Measurements from ENCODE around the gene EPG5.
A peak's percentile ranks its signal among the peaks of the same experiment; 100 is the strongest.
"Not testable (repeated sequence)": the region's sequence is repeated elsewhere in the genome, so short reads cannot be mapped to it uniquely, and the experiment has no call there.

The EPG5 gene

GRCh38 chr18:45976566-45976965 is 9.4 kb upstream of the EPG5 start:
- Histone ChIP-seq H3K27me3 (replicated peaks; ENCODE audit: control insufficient read depth, insufficient read depth, low read length) (no peaks in the 10 kb centered on the region; the same call in 1 of the 2 replicates), H3K36me3 (ENCODE audit: control insufficient read depth, insufficient read depth, low read length) (no peaks in the 10 kb centered on the region), H3K4me3 (replicated peaks; ENCODE audit: low read depth, low read length) (no peak overlapping the region)
- DNase-seq (ENCODE audit: extremely low read depth, insufficient read length): no peak
- TF ChIP-seq CTCF (IDR thresholded peaks at IDR 0.05; ENCODE audit: insufficient read depth, low read length, poor library complexity, severe bottlenecking): no peak

GRCh38 chr18:45974088-45974536 is 7.0 kb upstream of the EPG5 start:
- DNase-seq (ENCODE audit: extremely low read depth, insufficient read length): no peak
- Histone ChIP-seq H3K4me3 (replicated peaks; ENCODE audit: low read depth, low read length) (no peak overlapping the region), H3K27me3 (replicated peaks; ENCODE audit: control insufficient read depth, insufficient read depth, low read length) (no peaks in the 10 kb centered on the region; the same call in 1 of the 2 replicates), H3K36me3 (ENCODE audit: control insufficient read depth, insufficient read depth, low read length) (no peaks in the 10 kb centered on the region)
- TF ChIP-seq CTCF (IDR thresholded peaks at IDR 0.05; ENCODE audit: insufficient read depth, low read length, poor library complexity, severe bottlenecking): peak; percentile 62

DNA sequence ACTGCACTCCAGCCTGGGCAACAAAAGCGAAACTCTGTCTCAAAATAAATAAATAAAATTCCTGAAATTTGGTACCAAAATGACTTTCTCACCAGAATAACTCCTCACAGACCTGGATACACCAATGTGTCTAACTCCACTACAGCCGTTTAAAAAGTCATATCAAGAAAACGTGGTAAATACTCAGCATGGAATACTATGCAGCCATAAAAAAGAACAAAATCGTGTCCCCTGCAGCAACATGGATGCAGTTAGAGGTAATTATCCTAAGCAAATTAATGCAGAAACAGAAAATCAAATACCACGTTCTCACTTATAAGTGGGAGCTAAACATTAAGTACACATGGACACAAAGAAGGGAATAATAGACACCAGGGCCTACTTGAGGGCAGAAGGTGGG is 2.2 kb downstream of the EPG5 start:
- not testable (repeated sequence) for H3K36me3 ChIP-seq (ENCODE audit: control insufficient read depth, insufficient read depth, low read length); H3K4me3 ChIP-seq (replicated peaks; ENCODE audit: low read depth, low read length); DNase-seq (ENCODE audit: extremely low read depth, insufficient read length); H3K27me3 ChIP-seq (replicated peaks; ENCODE audit: control insufficient read depth, insufficient read depth, low read length)

GRCh38 chr18:45962866-45963265 is 4.3 kb downstream of the EPG5 start:
- Histone ChIP-seq H3K36me3 (ENCODE audit: control insufficient read depth, insufficient read depth, low read length) (no peaks in the 10 kb centered on the region), H3K27me3 (replicated peaks; ENCODE audit: control insufficient read depth, insufficient read depth, low read length) (no peaks in the 10 kb centered on the region), H3K4me3 (replicated peaks; ENCODE audit: low read depth, low read length) (no peak overlapping the region)
- no peak for DNase-seq (ENCODE audit: extremely low read depth, insufficient read length)
- TF ChIP-seq CTCF (IDR thresholded peaks at IDR 0.05; ENCODE audit: insufficient read depth, low read length, poor library complexity, severe bottlenecking): no peak

- no peak for TF ChIP-seq CTCF (IDR thresholded peaks at IDR 0.05; ENCODE audit: insufficient read depth, low read length, poor library complexity, severe bottlenecking)
- no peak overlapping the region for H3K4me3 ChIP-seq (replicated peaks; ENCODE audit: low read depth, low read length)
- DNase-seq (ENCODE audit: extremely low read depth, insufficient read length): no peak
- no peaks in the 10 kb centered on the region for H3K36me3 ChIP-seq (ENCODE audit: control insufficient read depth, insufficient read depth, low read length)
- no peaks in the 10 kb centered on the region for H3K27me3 ChIP-seq (replicated peaks; ENCODE audit: control insufficient read depth, insufficient read depth, low read length)
Observed at GRCh38 chr18:45962461-45962860, 4.7 kb downstream of the EPG5 start.

DNA sequence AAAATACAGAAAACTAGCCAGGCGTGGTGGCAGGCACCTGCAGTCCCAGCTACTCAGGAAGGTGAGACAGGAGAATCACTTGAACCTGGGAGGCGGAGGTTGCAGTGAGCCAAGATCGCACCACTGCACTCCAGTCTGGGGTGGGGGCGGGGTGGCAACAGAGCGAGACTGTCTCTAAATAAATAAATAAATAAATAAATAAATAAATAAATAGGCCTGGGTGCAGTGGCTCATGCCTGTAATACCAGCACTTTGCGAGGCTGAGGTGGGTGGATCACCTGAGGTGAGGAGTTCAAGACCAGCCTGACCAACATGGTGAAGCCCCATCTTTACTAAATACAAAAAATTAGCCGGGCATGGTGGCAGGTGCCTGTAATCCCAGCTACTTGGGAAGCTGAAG is 7.6 kb downstream of the EPG5 start:
- not testable (repeated sequence) for H3K27me3 ChIP-seq (replicated peaks; ENCODE audit: control insufficient read depth, insufficient read depth, low read length); H3K4me3 ChIP-seq (replicated peaks; ENCODE audit: low read depth, low read length); DNase-seq (ENCODE audit: extremely low read depth, insufficient read length); H3K36me3 ChIP-seq (ENCODE audit: control insufficient read depth, insufficient read depth, low read length)

- Histone ChIP-seq H3K4me3 (replicated peaks; ENCODE audit: low read depth, low read length) (no peak overlapping the region), H3K27me3 (replicated peaks; ENCODE audit: control insufficient read depth, insufficient read depth, low read length) (no peaks in the 10 kb centered on the region), H3K36me3 (ENCODE audit: control insufficient read depth, insufficient read depth, low read length) (peaks cover 8% of the 10 kb centered on the region)
- no peak for DNase-seq (ENCODE audit: extremely low read depth, insufficient read length)
- TF ChIP-seq CTCF (IDR thresholded peaks at IDR 0.05; ENCODE audit: insufficient read depth, low read length, poor library complexity, severe bottlenecking): no peak
Observed at GRCh38 chr18:45958730-45959129, 8.4 kb downstream of the EPG5 start.
